Liver (tissue), 9 donors: Measurements from ENCODE around the gene MYO5A. TPM values are rescaled to one million over a fixed set of nuclear protein-coding genes. Genes with fewer than 3 reads are reported as not detected.

Experiments
- DNase-seq: peaks from one replicate; pipeline ENCODE4 v3.0.0-alpha.2; 2017; ENCODE audit warnings: low spot score
- H3K27ac ChIP-seq, 2 donors: one replicate each; pipeline ENCODE4 v1.7.0; 2013; ENCODE audit warnings: inconsistent platforms in 2 of 2, low read length in 2 of 2, control low read depth in 1 of 2, low read depth in 1 of 2, mild to moderate bottlenecking in 1 of 2
- H3K27me3 ChIP-seq, 4 donors: one replicate each; pipeline versions ENCODE4 v1.6.1 to v1.7.0; 2013; ENCODE audit warnings: low read length in 3 of 4, inconsistent platforms in 1 of 4, mild to moderate bottlenecking in 1 of 4, moderate library complexity in 1 of 4; ENCODE audit not compliant: control insufficient read depth in 4 of 4, insufficient read depth in 4 of 4
- H3K36me3 ChIP-seq, 4 donors: one replicate each; pipeline versions ENCODE4 v1.6.1 to v1.7.0; 2013; ENCODE audit warnings: low read length in 3 of 4, mild to moderate bottlenecking in 3 of 4, low read depth in 1 of 4, moderate library complexity in 1 of 4; ENCODE audit not compliant: control insufficient read depth in 4 of 4, insufficient read depth in 3 of 4
- H3K4me1 ChIP-seq, 4 donors: one replicate each; pipeline versions ENCODE4 v1.6.1 to v1.7.0; 2013; ENCODE audit warnings: low read length in 3 of 4, mild to moderate bottlenecking in 3 of 4, moderate library complexity in 1 of 4; ENCODE audit not compliant: control insufficient read depth in 4 of 4, insufficient read depth in 4 of 4
- H3K4me3 ChIP-seq, 3 donors: one replicate each; pipeline versions ENCODE4 v1.6.1 to v1.7.0; 2013; ENCODE audit warnings: low read length in 3 of 3, control low read depth in 1 of 3, low read depth in 1 of 3, mild to moderate bottlenecking in 1 of 3
- H3K9ac ChIP-seq, 2 donors: one replicate each; pipeline ENCODE4 v1.7.0; 2013; ENCODE audit warnings: low read length in 2 of 2, mild to moderate bottlenecking in 2 of 2, moderate library complexity in 2 of 2, control low read depth in 1 of 2, low read depth in 1 of 2
- H3K9me3 ChIP-seq, 4 donors: one replicate each; pipeline versions ENCODE4 v1.6.1 to v1.7.0; 2013; ENCODE audit warnings: low read length in 3 of 4; ENCODE audit not compliant: control insufficient read depth in 4 of 4
- FOXA1 ChIP-seq: IDR thresholded peaks from 2 replicates; pipeline ENCODE4 v1.6.1; 2016; ENCODE audit warnings: antibody characterized with exemption
- FOXA2 ChIP-seq: IDR thresholded peaks from 2 replicates; pipeline ENCODE4 v1.6.1; 2016; ENCODE audit warnings: antibody characterized with exemption
- GABPA ChIP-seq, 2 donors: IDR thresholded peaks in 1 of 2; conservative IDR thresholded peaks in 1 of 2; 2 replicates each; pipeline ENCODE4 v1.6.1; 2016; ENCODE audit warnings: antibody characterized with exemption in 2 of 2, mild to moderate bottlenecking in 1 of 2, moderate library complexity in 1 of 2
- HNF4A ChIP-seq, 2 donors: conservative IDR thresholded peaks; 2 replicates each; pipeline ENCODE4 v1.6.1; 2016; ENCODE audit warnings: antibody characterized with exemption in 2 of 2, mild to moderate bottlenecking in 2 of 2
- HNF4G ChIP-seq: IDR thresholded peaks from 2 replicates; pipeline ENCODE4 v1.6.1; 2016; ENCODE audit warnings: antibody characterized with exemption
- JUND ChIP-seq, 2 donors: IDR thresholded peaks; 2 replicates each; pipeline ENCODE4 v1.6.1; 2016; ENCODE audit warnings: antibody characterized with exemption in 2 of 2
- NR2F2 ChIP-seq: IDR thresholded peaks from 2 replicates; pipeline ENCODE4 v1.6.1; 2016; ENCODE audit warnings: antibody characterized with exemption
- RXRA ChIP-seq, 2 donors: IDR thresholded peaks; 2 replicates each; pipeline ENCODE4 v1.6.1; 2017 to 2018; ENCODE audit warnings: antibody characterized with exemption in 2 of 2, mild to moderate bottlenecking in 1 of 2
- SP1 ChIP-seq: IDR thresholded peaks from 2 replicates; pipeline ENCODE4 v1.6.1; 2018; ENCODE audit warnings: antibody characterized with exemption, mild to moderate bottlenecking
- TAF1 ChIP-seq: conservative IDR thresholded peaks from 2 replicates; pipeline ENCODE4 v1.6.1; 2016; ENCODE audit warnings: antibody characterized with exemption, mild to moderate bottlenecking
- YY1 ChIP-seq: IDR thresholded peaks from 2 replicates; pipeline ENCODE4 v1.6.1; 2016; ENCODE audit warnings: antibody characterized with exemption, mild to moderate bottlenecking
- WGBS: extraction: QIAGEN DNeasy Blood & Tissue Kit; methylation state at CpG from one replicate; pipeline ENCODE4 v1.1.7; 2013; 5-methylcytosine and 5-hydroxymethylcytosine counted together
- polyA plus RNA-seq, 2 donors: library from polyadenylated mRNA; stranded (reverse) in 1 of 2; unstranded in 1 of 2; fragments of 200-250 nt in 1 of 2; fragments of >200 nt in 1 of 2; fragmentation: Nextera tagmentation in 1 of 2; extraction: Ambion mirVana in 1 of 2; gene quantifications; one replicate each; pipeline versions ENCODE4 v1.2.1 to v1.2.3, GENCODE V29; 2013 to 2015
- total RNA-seq, 2 donors: library from RNA; depleted of rRNA; stranded (reverse); fragments of >200 nt; gene quantifications; one replicate each; pipeline ENCODE4 v1.2.3, GENCODE V29; 2014
- TF ChIP-seq, protein P1 (sequence below): IDR thresholded peaks from 2 replicates; pipeline ENCODE4 v1.6.1; 2016; ENCODE audit warnings: antibody characterized with exemption, mild to moderate bottlenecking
- TF ChIP-seq, protein P2 (sequence below): IDR thresholded peaks from 2 replicates; pipeline ENCODE4 v1.6.1; 2016; ENCODE audit warnings: antibody characterized with exemption
- TF ChIP-seq, protein P3 (sequence below): IDR thresholded peaks from 2 replicates; pipeline ENCODE4 v1.6.1; 2016; ENCODE audit warnings: antibody characterized with exemption
- TF ChIP-seq, protein P4 (sequence below): fragments of 150-350 bp; IDR thresholded peaks from 2 replicates; pipeline ENCODE4 v1.5.1; 2017; ENCODE audit warnings: improper control_type of control experiment, low read depth, low read length; ENCODE audit not compliant: missing input control
- donor health status: healthy.
- donor health status: healthy.
- donor health status: healthy.
- donor health status: healthy.
- donor health status: healthy.

The MYO5A gene
- total and polyA plus RNA-seq, 4 donors: 1.0 to 7.1 (median 3.0) TPM

DNA sequence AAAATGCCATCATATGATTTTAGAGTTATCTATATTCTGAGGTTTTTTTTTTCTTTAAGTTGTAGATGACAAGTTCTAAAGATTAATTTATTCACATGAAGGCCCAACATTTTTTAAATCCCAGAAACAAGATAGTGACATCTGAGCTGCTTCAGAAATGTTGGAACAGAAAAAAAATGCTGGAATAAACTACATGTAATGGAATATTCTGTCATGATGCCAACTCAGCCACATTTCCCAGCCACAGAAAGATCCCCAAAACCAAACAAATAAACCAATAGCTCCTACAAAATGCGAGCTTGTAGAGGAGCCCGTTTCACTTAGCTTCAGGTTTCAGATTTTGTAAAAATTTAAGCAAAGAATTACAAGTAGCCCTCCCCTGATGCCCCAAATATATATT is 122.1 kb downstream of the MYO5A start (continued):
- TF ChIP-seq HNF4G (no peak), NR2F2 (no peak)
- TF ChIP-seq, protein P1, sequence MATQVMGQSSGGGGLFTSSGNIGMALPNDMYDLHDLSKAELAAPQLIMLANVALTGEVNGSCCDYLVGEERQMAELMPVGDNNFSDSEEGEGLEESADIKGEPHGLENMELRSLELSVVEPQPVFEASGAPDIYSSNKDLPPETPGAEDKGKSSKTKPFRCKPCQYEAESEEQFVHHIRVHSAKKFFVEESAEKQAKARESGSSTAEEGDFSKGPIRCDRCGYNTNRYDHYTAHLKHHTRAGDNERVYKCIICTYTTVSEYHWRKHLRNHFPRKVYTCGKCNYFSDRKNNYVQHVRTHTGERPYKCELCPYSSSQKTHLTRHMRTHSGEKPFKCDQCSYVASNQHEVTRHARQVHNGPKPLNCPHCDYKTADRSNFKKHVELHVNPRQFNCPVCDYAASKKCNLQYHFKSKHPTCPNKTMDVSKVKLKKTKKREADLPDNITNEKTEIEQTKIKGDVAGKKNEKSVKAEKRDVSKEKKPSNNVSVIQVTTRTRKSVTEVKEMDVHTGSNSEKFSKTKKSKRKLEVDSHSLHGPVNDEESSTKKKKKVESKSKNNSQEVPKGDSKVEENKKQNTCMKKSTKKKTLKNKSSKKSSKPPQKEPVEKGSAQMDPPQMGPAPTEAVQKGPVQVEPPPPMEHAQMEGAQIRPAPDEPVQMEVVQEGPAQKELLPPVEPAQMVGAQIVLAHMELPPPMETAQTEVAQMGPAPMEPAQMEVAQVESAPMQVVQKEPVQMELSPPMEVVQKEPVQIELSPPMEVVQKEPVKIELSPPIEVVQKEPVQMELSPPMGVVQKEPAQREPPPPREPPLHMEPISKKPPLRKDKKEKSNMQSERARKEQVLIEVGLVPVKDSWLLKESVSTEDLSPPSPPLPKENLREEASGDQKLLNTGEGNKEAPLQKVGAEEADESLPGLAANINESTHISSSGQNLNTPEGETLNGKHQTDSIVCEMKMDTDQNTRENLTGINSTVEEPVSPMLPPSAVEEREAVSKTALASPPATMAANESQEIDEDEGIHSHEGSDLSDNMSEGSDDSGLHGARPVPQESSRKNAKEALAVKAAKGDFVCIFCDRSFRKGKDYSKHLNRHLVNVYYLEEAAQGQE: no peak

DNA sequence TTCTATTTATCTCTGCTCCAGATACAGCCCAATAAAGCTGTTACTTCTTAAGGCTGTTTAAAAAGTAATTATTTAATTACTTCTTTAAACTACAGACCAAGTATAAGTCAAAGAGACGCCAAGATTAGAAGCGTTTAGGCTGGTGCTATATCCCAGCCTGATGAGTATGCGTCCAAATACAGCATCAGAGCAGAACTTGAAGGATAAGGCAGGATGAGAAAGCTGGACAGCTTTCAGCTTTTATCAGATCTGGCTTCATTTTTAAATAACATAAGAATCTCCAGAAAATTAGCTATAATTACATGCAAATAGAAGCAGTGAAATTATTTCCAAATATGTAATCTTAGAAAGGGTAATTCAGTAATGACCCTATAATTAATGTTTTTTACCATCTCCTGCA is 122.8 kb downstream of the MYO5A start:
- Histone ChIP-seq H3K4me1 (no peaks in the 10 kb centered on the region), H3K9ac (no peak overlapping the region), H3K9me3 (no peaks in the 10 kb centered on the region), H3K27me3 (no peaks in the 10 kb centered on the region), H3K36me3 (peaks cover 0 to 3% (median 0%) of the 10 kb centered on the region in 4 donors), H3K4me3 (no peak overlapping the region), H3K27ac (no peak overlapping the region)
- TF ChIP-seq FOXA2 (no peak), RXRA (IDR thresholded peaks at IDR 0.05) (no peak), JUND (IDR thresholded peaks at IDR 0.05) (no peak), FOXA1 (no peak), HNF4G (no peak), NR2F2 (no peak), SP1 (no peak), HNF4A (conservative IDR thresholded peaks at IDR 0.05) (no peak), TAF1 (no peak)
- TF ChIP-seq, protein P1: no peak
- TF ChIP-seq, protein P2, sequence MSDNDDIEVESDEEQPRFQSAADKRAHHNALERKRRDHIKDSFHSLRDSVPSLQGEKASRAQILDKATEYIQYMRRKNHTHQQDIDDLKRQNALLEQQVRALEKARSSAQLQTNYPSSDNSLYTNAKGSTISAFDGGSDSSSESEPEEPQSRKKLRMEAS: no peak
- TF ChIP-seq, protein P3, sequence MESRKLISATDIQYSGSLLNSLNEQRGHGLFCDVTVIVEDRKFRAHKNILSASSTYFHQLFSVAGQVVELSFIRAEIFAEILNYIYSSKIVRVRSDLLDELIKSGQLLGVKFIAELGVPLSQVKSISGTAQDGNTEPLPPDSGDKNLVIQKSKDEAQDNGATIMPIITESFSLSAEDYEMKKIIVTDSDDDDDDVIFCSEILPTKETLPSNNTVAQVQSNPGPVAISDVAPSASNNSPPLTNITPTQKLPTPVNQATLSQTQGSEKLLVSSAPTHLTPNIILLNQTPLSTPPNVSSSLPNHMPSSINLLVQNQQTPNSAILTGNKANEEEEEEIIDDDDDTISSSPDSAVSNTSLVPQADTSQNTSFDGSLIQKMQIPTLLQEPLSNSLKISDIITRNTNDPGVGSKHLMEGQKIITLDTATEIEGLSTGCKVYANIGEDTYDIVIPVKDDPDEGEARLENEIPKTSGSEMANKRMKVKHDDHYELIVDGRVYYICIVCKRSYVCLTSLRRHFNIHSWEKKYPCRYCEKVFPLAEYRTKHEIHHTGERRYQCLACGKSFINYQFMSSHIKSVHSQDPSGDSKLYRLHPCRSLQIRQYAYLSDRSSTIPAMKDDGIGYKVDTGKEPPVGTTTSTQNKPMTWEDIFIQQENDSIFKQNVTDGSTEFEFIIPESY: no peak
- WGBS: 73% methylated on average over 3 of the region's 3 CpGs
- DNase-seq: no peak

DNA sequence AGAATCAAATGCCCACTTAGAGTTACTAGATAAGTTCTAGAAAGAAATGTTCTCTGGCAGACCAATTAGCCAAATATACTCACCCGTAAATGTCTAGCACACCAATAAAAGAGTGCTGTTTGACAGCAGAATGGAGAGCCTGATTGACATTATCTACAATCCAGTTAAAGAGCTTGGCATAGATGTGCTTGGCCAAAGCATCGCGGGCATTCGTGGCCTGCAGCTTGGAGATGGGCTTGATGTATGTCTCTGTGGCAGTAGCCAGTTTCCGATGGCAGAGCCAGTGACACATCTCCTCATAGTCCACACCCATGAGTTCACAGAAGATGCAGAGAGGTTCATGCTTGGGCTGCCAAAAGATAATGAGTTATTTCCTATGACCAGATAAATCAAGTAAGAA is 131.6 kb downstream of the MYO5A start:
- H3K9ac ChIP-seq: no peak overlapping the region
- no peaks in the 10 kb centered on the region for H3K27me3 ChIP-seq
- H3K9me3 ChIP-seq: no peaks in the 10 kb centered on the region
- no peak for DNase-seq
- H3K27ac ChIP-seq: no peak overlapping the region
- H3K4me1 ChIP-seq: no peaks in the 10 kb centered on the region
- H3K36me3 ChIP-seq: no peaks in the 10 kb centered on the region
- TF ChIP-seq GABPA (IDR thresholded peaks at IDR 0.05 in 1 of 2, conservative IDR thresholded peaks at IDR 0.05 in 1 of 2): no peak
- TF ChIP-seq YY1: no peak
- no peak for TF ChIP-seq JUND (IDR thresholded peaks at IDR 0.05)
- TF ChIP-seq NR2F2: no peak
- no peak for TF ChIP-seq HNF4A (conservative IDR thresholded peaks at IDR 0.05)
- TF ChIP-seq, protein P1: no peak
- no peak for TF ChIP-seq SP1
- TF ChIP-seq, protein P2: no peak
- TF ChIP-seq, protein P4, sequence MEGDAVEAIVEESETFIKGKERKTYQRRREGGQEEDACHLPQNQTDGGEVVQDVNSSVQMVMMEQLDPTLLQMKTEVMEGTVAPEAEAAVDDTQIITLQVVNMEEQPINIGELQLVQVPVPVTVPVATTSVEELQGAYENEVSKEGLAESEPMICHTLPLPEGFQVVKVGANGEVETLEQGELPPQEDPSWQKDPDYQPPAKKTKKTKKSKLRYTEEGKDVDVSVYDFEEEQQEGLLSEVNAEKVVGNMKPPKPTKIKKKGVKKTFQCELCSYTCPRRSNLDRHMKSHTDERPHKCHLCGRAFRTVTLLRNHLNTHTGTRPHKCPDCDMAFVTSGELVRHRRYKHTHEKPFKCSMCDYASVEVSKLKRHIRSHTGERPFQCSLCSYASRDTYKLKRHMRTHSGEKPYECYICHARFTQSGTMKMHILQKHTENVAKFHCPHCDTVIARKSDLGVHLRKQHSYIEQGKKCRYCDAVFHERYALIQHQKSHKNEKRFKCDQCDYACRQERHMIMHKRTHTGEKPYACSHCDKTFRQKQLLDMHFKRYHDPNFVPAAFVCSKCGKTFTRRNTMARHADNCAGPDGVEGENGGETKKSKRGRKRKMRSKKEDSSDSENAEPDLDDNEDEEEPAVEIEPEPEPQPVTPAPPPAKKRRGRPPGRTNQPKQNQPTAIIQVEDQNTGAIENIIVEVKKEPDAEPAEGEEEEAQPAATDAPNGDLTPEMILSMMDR: no peak
- 92% methylated on average over 5 of the region's 5 CpGs for WGBS
- no peak overlapping the region for H3K4me3 ChIP-seq
